Measurements from ENCODE around the gene PPP1R26. TPM values are rescaled to one million over a fixed set of nuclear protein-coding genes. Genes with fewer than 3 reads are reported as not detected.
"Not testable (repeated sequence)": the region's sequence is repeated elsewhere in the genome, so short reads cannot be mapped to it uniquely, and the experiment has no call there.

The PPP1R26 gene
- total and polyA plus RNA-seq, 9 donors: 3.4 to 19.9 (median 14.7) TPM

DNA sequence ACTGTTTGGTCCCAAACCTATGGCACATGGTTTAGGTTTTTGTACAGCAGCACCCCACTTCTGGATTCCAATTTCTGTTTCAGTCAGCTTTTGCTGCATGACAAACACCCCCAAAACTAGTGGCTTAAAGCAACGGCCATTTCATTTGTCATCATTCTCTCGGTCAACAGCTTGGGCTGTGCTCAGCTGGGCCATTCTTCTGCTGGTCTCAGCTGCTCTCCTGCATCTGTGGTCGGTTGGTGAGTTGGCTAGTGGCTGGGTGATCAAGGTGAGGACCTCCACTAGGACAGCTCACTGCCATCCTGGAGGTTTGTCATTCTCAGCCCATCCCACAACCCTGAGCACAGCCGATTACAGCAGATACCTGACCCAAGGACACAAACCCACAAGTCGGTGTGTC lies 24.8 kb upstream of the PPP1R26 start:
- no peak overlapping the region for H3K27ac ChIP-seq
- H3K36me3 ChIP-seq: no peaks in the 10 kb centered on the region
- intact Hi-C loops (cut with DNase I): no loop called here
- 81 to 94% (median 93%) methylated on average over 5 of the region's 5 CpGs for WGBS, 3 donors
- TF ChIP-seq EP300 (IDR thresholded peaks at IDR 0.05): no peak
- TF ChIP-seq, protein P1, sequence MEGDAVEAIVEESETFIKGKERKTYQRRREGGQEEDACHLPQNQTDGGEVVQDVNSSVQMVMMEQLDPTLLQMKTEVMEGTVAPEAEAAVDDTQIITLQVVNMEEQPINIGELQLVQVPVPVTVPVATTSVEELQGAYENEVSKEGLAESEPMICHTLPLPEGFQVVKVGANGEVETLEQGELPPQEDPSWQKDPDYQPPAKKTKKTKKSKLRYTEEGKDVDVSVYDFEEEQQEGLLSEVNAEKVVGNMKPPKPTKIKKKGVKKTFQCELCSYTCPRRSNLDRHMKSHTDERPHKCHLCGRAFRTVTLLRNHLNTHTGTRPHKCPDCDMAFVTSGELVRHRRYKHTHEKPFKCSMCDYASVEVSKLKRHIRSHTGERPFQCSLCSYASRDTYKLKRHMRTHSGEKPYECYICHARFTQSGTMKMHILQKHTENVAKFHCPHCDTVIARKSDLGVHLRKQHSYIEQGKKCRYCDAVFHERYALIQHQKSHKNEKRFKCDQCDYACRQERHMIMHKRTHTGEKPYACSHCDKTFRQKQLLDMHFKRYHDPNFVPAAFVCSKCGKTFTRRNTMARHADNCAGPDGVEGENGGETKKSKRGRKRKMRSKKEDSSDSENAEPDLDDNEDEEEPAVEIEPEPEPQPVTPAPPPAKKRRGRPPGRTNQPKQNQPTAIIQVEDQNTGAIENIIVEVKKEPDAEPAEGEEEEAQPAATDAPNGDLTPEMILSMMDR (IDR thresholded peaks at IDR 0.05): no peak
- TF ChIP-seq POLR2A (IDR thresholded peaks at IDR 0.05): no peak
- H3K27me3 ChIP-seq: no peaks in the 10 kb centered on the region
- H3K4me3 ChIP-seq: no peak overlapping the region
- peaks cover 0 to 5% of the 10 kb centered on the region in 2 donors for H3K9me3 ChIP-seq
- H3K4me1 ChIP-seq (ENCODE audit: insufficient read depth): no peaks in the 10 kb centered on the region
- DNase-seq: no peak

DNA sequence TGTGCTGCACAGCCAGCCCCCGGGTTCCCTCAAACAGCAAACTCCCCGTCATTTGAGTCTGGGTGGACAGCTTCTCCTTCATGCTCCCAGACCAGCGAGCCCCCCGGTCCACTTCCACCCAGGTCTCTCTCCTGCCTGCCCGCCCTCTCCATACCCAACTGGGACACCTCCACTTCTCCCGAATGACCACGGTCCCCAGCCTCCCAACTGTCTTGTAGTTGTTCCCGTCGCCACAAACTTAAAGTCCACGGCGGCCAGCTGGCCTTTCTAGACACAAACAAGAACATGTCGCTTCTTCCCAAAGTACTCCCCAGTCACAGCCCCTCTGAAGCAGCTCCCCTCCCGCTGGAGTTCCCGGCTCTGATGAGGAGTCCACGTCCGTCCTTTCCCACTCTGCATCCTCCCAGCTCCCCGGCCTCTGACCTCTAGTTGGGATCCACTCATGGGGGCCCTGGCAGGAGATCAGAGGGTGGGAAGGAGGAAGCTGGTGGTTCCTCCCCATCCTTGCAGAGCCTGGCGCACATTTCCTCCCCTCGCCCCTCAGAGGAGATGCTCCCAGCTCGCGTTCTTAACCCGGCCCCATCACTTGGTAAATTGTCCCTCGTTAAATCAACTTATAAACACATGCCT lies 24.1 kb upstream of the PPP1R26 start:
- H3K36me3 ChIP-seq: no peaks in the 10 kb centered on the region
- TF ChIP-seq EP300 (IDR thresholded peaks at IDR 0.05): no peak
- no peak for TF ChIP-seq POLR2A (IDR thresholded peaks at IDR 0.05)
- H3K4me3 ChIP-seq: no peak overlapping the region
- intact Hi-C loops (cut with DNase I): no loop called here
- 29 to 38% (median 31%) methylated on average over 23 of the region's 23 CpGs for WGBS, 3 donors
- no peaks in the 10 kb centered on the region for H3K27me3 ChIP-seq
- H3K27ac ChIP-seq: no peak overlapping the region
- H3K9me3 ChIP-seq: peaks cover 0 to 5% of the 10 kb centered on the region in 2 donors
- no peak for DNase-seq
- no peaks in the 10 kb centered on the region for H3K4me1 ChIP-seq (ENCODE audit: insufficient read depth)

DNA sequence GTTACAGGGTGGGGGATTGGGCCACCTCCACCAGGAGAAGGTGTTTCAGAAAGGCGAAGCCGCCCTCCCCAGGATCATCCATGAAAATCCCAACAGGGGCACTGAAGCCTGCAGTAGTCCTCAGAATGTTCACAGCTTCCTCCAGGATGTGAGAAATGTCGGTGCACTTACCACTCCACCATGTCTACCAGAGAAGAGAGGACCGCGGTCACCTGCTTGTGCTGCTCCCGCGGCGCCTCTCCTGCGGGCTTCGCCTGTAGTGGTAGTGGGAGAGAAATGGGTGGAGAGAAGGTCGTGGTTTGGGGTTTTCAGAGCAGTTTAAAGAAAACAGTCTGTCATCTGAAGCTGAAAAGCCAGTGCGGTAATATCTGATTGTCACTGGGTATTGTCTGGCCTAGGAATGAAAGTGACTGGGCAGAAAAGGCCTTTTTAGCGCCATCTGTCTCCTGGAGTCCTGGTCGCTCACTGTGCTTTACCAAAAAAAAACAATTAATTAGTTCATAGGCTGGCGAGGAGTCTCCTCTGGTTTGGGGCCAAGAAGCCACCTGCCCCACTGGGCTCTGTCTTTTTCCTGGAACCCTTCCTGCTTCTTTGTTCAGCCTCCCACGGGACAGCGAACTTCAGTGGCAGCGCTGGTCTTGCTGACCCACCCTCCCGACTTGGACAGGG lies 23.0 kb upstream of the PPP1R26 start:
- WGBS, 3 donors: 67 to 74% (median 74%) methylated on average over 19 of the region's 19 CpGs
- Histone ChIP-seq H3K4me3 (no peak overlapping the region), H3K36me3 (no peaks in the 10 kb centered on the region), H3K9me3 (peaks cover 0 to 5% of the 10 kb centered on the region in 2 donors), H3K27me3 (no peaks in the 10 kb centered on the region), H3K27ac (no peak overlapping the region), H3K4me1 (ENCODE audit: insufficient read depth) (no peaks in the 10 kb centered on the region)
- DNase-seq: no peak
- no peak for TF ChIP-seq EP300 (IDR thresholded peaks at IDR 0.05)
- TF ChIP-seq, protein P1 (IDR thresholded peaks at IDR 0.05): no peak
- intact Hi-C loops (cut with DNase I): no loop called here

DNA sequence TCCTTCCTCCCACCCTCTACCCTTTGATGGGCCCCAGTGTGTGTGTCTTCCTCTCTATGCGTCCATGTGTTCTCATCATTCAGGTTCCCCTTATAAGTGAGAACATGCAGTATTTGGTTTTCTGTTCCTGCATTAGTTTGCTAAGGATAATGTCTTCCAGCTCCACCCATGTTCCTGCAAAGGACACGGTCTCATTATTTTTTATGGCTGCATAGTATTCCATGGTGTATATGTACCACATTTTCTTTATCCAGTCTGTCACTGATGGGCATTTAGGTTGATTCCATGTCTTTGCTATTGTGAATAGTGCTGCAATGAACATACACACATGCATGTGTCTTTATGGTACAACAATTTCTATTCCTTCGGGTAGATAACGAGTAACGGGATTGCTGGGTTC lies 21.1 kb upstream of the PPP1R26 start:
- H3K9me3 ChIP-seq; H3K36me3 ChIP-seq; H3K4me1 ChIP-seq (ENCODE audit: insufficient read depth); DNase-seq; H3K4me3 ChIP-seq; intact Hi-C loops (cut with DNase I); H3K27ac ChIP-seq; H3K27me3 ChIP-seq: not testable (repeated sequence)
- 87 to 95% (median 91%) methylated on average over 5 of the region's 5 CpGs for WGBS, 3 donors

DNA sequence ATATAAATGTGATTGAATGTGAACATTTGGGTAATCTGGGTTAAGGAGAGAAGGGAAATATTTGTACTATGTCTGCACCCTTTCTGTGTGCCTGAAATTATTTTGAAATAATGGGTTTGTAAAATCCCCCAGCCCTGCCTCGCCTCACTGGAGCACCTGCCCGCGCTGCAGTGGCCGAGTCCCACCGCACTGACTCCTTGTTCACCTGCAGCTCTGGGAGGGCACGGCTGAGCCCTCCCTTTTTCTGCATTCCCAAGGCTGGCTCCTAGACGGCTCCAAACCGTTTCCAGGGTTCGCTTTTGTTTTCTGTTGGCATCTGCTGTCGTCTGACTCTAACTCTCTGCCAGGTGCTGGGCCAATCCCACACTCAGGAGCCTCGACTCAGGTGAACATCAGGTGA lies 17.6 kb upstream of the PPP1R26 start:
- TF ChIP-seq POLR2A (IDR thresholded peaks at IDR 0.05) (no peak), EP300 (IDR thresholded peaks at IDR 0.05) (no peak)
- no peaks in the 10 kb centered on the region for H3K9me3 ChIP-seq
- no peak overlapping the region for H3K27ac ChIP-seq
- H3K27me3 ChIP-seq: no peaks in the 10 kb centered on the region
- intact Hi-C loops (cut with DNase I): no loop called here
- 49 to 76% (median 55%) methylated on average over 11 of the region's 11 CpGs for WGBS, 3 donors
- H3K4me1 ChIP-seq (ENCODE audit: insufficient read depth): no peaks in the 10 kb centered on the region
- no peak overlapping the region for H3K4me3 ChIP-seq
- no peak for DNase-seq
- H3K36me3 ChIP-seq: no peaks in the 10 kb centered on the region

DNA sequence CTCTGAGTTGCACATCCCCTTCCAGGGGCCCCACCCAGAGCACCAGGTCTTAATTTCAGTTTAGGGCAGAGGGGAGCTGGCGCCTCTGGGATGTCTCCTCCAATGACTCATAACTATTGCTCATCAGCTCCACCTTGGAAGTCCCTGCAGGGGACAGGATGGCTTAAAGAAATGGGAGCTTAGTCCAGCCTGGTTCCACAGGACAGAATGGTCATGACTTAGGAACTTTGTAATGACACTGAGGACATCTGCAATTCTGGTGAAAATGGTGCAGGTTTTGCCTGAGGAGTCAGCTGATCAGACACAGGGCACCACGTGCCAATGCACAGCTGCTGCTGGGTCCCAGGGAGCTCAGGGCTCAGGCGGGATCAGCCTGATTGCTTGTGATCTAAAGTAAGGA lies 16.4 kb upstream of the PPP1R26 start:
- no peak for TF ChIP-seq POLR2A (IDR thresholded peaks at IDR 0.05)
- TF ChIP-seq EP300 (IDR thresholded peaks at IDR 0.05): no peak
- TF ChIP-seq, protein P1 (IDR thresholded peaks at IDR 0.05): no peak
- intact Hi-C loops (cut with DNase I): no loop called here

More for the DNA sequence above, 16.4 kb upstream of the PPP1R26 start:
- Histone ChIP-seq H3K27me3 (no peaks in the 10 kb centered on the region), H3K36me3 (no peaks in the 10 kb centered on the region), H3K4me1 (ENCODE audit: insufficient read depth) (no peaks in the 10 kb centered on the region), H3K4me3 (no peak overlapping the region), H3K9me3 (no peaks in the 10 kb centered on the region), H3K27ac (no peak overlapping the region)
- WGBS, 3 donors: 44 to 60% (median 50%) methylated on average over 3 of the region's 3 CpGs
- no peak for DNase-seq
